Bronchial epithelial cell (primary cell): ENCODE data around the gene DSCAM. TPM values are rescaled to one million over a fixed set of nuclear protein-coding genes. Genes with fewer than 3 reads are reported as not detected.

Experiments used
- DNase-seq: peaks from one replicate; pipeline ENCODE4 v3.0.0-alpha.2; 2010; ENCODE audit warnings: low read depth
- FAIRE-seq: peaks from 2 replicates; lab custom pipeline; 2011; peaks lifted over from hg19 to GRCh38; lab: Jason Lieb, UNC
- H3K27me3 ChIP-seq: 2 replicates; pipeline ENCODE4 v1.5.1; 2011; ENCODE audit warnings: low read length; ENCODE audit not compliant: control insufficient read depth, insufficient read depth
- H3K36me3 ChIP-seq: 2 replicates; pipeline ENCODE4 v1.5.1; 2011; ENCODE audit warnings: low read length; ENCODE audit not compliant: control insufficient read depth, insufficient read depth
- H3K4me3 ChIP-seq: 2 replicates; pipeline ENCODE4 v1.5.1; 2011; ENCODE audit warnings: mild to moderate bottlenecking, low read depth, low read length, control low read depth
- total RNA-seq: library from RNA; depleted of rRNA; stranded (reverse); fragments of >200 nt; gene quantifications from 2 replicates; pipeline ENCODE4 v1.2.1, GENCODE V29; 2014
- TF ChIP-seq, protein P1 (sequence below): IDR thresholded peaks from 2 replicates; pipeline ENCODE4 v1.5.1; 2011; ENCODE audit warnings: mild to moderate bottlenecking, moderate library complexity, low read length, control low read depth, inconsistent platforms; ENCODE audit not compliant: insufficient read depth, severe bottlenecking

The DSCAM gene
- total RNA-seq, 1 donor from 2014 or later = 0.53 TPM

- FAIRE-seq (no peak), DNase-seq (no peak)
- Histone ChIP-seq H3K4me3 (no peak overlapping the region), H3K27me3 (no peaks in the 10 kb centered on the region), H3K36me3 (no peaks in the 10 kb centered on the region)
- TF ChIP-seq, protein P1, sequence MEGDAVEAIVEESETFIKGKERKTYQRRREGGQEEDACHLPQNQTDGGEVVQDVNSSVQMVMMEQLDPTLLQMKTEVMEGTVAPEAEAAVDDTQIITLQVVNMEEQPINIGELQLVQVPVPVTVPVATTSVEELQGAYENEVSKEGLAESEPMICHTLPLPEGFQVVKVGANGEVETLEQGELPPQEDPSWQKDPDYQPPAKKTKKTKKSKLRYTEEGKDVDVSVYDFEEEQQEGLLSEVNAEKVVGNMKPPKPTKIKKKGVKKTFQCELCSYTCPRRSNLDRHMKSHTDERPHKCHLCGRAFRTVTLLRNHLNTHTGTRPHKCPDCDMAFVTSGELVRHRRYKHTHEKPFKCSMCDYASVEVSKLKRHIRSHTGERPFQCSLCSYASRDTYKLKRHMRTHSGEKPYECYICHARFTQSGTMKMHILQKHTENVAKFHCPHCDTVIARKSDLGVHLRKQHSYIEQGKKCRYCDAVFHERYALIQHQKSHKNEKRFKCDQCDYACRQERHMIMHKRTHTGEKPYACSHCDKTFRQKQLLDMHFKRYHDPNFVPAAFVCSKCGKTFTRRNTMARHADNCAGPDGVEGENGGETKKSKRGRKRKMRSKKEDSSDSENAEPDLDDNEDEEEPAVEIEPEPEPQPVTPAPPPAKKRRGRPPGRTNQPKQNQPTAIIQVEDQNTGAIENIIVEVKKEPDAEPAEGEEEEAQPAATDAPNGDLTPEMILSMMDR = no peak
These were observed 54.1 kb downstream of the DSCAM start for GRCh38 chr21:40792691-40793456.

- TF ChIP-seq, protein P1 = no peak
- no peaks in the 10 kb centered on the region for H3K36me3 ChIP-seq
- FAIRE-seq = no peak
These were observed 58.3 kb downstream of the DSCAM start for GRCh38 chr21:40788635-40789034.

DNA sequence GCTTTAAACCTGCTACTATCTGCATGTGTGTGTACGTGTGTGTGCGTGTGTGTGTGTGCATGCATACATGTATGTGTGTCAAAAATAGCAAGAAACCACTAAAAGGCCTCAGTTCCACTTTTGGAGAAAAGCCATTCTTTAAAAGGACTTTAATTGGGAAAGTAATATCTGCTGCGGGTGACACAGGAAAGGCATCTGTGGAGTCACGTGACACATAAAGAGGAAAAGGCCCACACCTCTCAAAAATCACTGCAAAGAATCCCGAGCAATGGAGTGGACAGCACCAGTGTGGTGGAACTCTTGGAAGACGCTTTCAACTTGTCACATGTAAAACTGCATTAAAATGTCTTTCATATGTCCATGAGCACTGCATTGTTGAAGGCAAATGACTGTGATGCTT is 63.6 kb downstream of the DSCAM start:
- DNase-seq (no peak), FAIRE-seq (no peak)
- no peaks in the 10 kb centered on the region for H3K36me3 ChIP-seq
- H3K27me3 ChIP-seq = no peaks in the 10 kb centered on the region
- H3K4me3 ChIP-seq = no peak overlapping the region
- TF ChIP-seq, protein P1 = no peak

More at GRCh38 chr21:40788635-40789034, 58.3 kb downstream of the DSCAM start:
- H3K4me3 ChIP-seq = no peak overlapping the region
- no peak for DNase-seq
- no peaks in the 10 kb centered on the region for H3K27me3 ChIP-seq

DNA sequence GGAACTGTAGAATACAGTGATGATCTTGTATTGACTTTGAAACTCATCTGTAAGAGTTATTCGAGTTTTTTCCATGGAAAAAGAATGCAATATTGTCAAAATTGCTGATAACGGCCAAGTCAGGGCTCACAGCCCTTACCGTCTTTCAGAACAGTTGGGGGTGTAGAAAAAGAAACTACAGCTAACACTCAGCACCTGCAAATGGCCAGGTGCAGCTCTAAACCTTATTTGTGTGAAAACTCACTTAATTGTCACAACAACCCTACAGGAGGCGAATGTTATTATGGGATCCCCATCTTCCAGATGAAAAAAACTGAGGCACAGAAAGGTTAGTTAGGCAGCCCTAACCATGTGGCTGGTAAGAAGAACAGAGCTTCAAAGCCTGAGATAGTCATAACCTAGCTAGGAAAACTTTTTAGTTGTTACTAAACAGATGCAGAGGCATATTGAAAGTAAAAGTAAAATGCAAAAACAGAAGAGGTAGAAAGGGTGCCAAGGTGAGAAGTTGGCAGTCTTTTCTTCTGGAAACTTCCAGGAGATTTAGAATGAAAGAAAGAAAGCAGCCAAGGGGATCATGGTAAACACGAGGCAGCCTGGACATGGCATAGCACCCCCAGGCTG is 76.4 kb downstream of the DSCAM start:
- DNase-seq = no peak
- peak; percentile 60 for FAIRE-seq
- no peaks in the 10 kb centered on the region for H3K27me3 ChIP-seq
- TF ChIP-seq, protein P1 = no peak
- no peaks in the 10 kb centered on the region for H3K36me3 ChIP-seq
- H3K4me3 ChIP-seq = no peak overlapping the region

DNA sequence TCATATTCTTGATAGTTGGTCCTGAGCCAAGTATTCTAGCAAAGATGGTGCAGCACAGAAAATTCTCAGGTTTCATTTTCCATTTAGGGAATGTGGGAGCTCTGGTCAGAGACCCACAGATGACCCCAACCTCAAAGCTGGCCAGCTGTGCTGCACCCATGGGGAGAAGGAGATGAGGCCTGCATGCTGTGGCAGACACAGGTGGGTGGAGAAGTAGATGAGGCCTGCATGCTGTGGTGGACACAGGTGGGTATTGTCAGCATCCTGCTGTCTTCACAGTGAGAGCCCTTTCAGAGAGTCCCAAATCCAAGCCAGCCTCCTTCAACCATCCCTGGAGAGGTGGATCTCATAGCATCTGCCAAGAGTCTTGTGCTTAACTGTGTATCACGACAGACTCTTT is 77.7 kb downstream of the DSCAM start:
- TF ChIP-seq, protein P1 = no peak
- DNase-seq (no peak), FAIRE-seq (peak; percentile 47)
- no peaks in the 10 kb centered on the region for H3K27me3 ChIP-seq
- H3K36me3 ChIP-seq = no peaks in the 10 kb centered on the region
- no peak overlapping the region for H3K4me3 ChIP-seq
